ENCODE results near the gene NHLRC2. TPM values are rescaled to one million over a fixed set of nuclear protein-coding genes. Genes with fewer than 3 reads are reported as not detected.

The NHLRC2 gene
- total and polyA plus RNA-seq, 10 of the 15 experiments (the other 5 are each of a cell fraction or from before 2014, with no cell fraction given) = 1.9 to 31.3 (median 15.9) TPM

- TF ChIP-seq PRDM15 (CRISPR knock-in tag; IDR thresholded peaks at IDR 0.05) (0 out of 2 replicates have a peak, but pooled peaks have one; percentile 35), IRF3 (IDR thresholded peaks at IDR 0.05) (no peak), BCLAF1 (IDR thresholded peaks at IDR 0.05) (no peak), IKZF1 (conservative IDR thresholded peaks at IDR 0.05) (peak; percentile 69), PAX5 (IDR thresholded peaks at IDR 0.05; ENCODE audit: borderline replicate concordance, low read depth, low read length) (no peak), SMAD1 (IDR thresholded peaks at IDR 0.05; ENCODE audit: low read depth, partially characterized antibody) (peak; percentile 46), SREBF2 (IDR thresholded peaks at IDR 0.05; ENCODE audit: low read length) (0 out of 2 replicates have a peak, but pooled peaks have one; percentile 7), IKZF2 (IDR thresholded peaks at IDR 0.05) (peak; percentile 44 to 56; a peak in 3 of 4 replicates), SIX5 (IDR thresholded peaks at IDR 0.05; ENCODE audit: low read depth, low read length, severe bottlenecking) (no peak), KLF5 (IDR thresholded peaks at IDR 0.05; ENCODE audit: partially characterized antibody) (no peak), EP300 (IDR thresholded peaks at IDR 0.05; ENCODE audit: borderline replicate concordance in 1 of 2, control insufficient read depth in 1 of 2, low read depth in 2 of 2, low read length in 2 of 2) (no peak), SRF (IDR thresholded peaks at IDR 0.05; ENCODE audit: low read depth in 2 of 2, low read length in 2 of 2) (no peak), POLR2AphosphoS5 (IDR thresholded peaks at IDR 0.05; ENCODE audit: low read length) (peak; percentile 72), EED (IDR thresholded peaks at IDR 0.05; ENCODE audit: low read depth) (peak; percentile 17; the same call in 1 of the 2 replicates), BRCA1 (IDR thresholded peaks at IDR 0.05; ENCODE audit: low read depth, low read length) (no peak), SP1 (IDR thresholded peaks at IDR 0.05; ENCODE audit: low read depth, low read length) (no peak), RUNX3 (IDR thresholded peaks at IDR 0.05; ENCODE audit: low read length) (peak; percentile 47; the same call in 1 of the 2 replicates), PAX8 (IDR thresholded peaks at IDR 0.05) (no peak), BHLHE40 (IDR thresholded peaks at IDR 0.05; ENCODE audit: borderline replicate concordance in 1 of 2, low read depth in 2 of 2, low read length in 1 of 2) (peak; percentile 36 to 84; a peak in 2 of 4 replicates)
Measured at GRCh38 chr10:113854761-113855588, 514 bp downstream of the NHLRC2 start (continued).
